Fibroblast of mammary gland (primary cell): ENCODE measurements around the gene ALDH8A1.

Experiments used
- DNase-seq: peaks from one replicate; pipeline ENCODE4 v3.0.0-alpha.2; 2010; ENCODE audit warnings: low read depth
- H3K4me3 ChIP-seq: 2 replicates; pipeline ENCODE4 v1.5.1; 2011; ENCODE audit warnings: low read depth, mild to moderate bottlenecking, low read length, moderate library complexity; ENCODE audit not compliant: control insufficient read depth
- TF ChIP-seq, protein P1 (sequence below): conservative IDR thresholded peaks from 2 replicates; pipeline ENCODE4 v1.5.1; 2011; ENCODE audit warnings: low read depth, low read length, inconsistent platforms; ENCODE audit not compliant: control insufficient read depth, insufficient read depth

Gene ALDH8A1

DNA sequence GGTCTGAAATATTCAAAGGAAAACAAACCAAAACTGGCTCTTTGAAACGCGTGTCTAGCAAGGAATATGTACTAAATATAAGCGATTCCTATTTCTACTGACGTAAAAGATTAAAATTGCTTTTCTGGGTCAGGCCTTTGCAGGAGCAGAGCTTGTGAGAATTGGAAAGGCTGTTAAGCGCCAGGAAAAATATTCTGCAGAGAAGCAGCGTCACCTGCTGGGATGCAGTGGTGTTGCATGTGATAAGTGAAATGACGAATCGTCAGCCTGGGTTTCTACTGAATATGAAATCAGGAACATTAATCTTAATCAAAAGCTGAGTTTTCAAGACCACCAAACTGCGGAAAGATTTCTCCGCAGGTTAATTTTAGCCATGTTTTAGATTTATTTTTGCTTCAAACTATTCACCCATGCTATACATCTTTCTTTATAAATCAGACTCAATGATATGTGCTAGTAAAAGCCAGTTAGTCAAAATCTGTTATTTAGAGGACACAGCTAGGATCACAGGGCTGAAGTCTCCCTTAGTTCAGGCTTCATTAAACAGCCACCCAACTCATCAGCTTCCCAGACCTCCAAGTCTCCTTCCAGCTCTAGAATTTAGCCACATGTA is 67.4 kb downstream of the ALDH8A1 start:
- no peak overlapping the region for H3K4me3 ChIP-seq
- DNase-seq: peak; percentile 90
- TF ChIP-seq, protein P1, sequence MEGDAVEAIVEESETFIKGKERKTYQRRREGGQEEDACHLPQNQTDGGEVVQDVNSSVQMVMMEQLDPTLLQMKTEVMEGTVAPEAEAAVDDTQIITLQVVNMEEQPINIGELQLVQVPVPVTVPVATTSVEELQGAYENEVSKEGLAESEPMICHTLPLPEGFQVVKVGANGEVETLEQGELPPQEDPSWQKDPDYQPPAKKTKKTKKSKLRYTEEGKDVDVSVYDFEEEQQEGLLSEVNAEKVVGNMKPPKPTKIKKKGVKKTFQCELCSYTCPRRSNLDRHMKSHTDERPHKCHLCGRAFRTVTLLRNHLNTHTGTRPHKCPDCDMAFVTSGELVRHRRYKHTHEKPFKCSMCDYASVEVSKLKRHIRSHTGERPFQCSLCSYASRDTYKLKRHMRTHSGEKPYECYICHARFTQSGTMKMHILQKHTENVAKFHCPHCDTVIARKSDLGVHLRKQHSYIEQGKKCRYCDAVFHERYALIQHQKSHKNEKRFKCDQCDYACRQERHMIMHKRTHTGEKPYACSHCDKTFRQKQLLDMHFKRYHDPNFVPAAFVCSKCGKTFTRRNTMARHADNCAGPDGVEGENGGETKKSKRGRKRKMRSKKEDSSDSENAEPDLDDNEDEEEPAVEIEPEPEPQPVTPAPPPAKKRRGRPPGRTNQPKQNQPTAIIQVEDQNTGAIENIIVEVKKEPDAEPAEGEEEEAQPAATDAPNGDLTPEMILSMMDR: peak; percentile 99

DNA sequence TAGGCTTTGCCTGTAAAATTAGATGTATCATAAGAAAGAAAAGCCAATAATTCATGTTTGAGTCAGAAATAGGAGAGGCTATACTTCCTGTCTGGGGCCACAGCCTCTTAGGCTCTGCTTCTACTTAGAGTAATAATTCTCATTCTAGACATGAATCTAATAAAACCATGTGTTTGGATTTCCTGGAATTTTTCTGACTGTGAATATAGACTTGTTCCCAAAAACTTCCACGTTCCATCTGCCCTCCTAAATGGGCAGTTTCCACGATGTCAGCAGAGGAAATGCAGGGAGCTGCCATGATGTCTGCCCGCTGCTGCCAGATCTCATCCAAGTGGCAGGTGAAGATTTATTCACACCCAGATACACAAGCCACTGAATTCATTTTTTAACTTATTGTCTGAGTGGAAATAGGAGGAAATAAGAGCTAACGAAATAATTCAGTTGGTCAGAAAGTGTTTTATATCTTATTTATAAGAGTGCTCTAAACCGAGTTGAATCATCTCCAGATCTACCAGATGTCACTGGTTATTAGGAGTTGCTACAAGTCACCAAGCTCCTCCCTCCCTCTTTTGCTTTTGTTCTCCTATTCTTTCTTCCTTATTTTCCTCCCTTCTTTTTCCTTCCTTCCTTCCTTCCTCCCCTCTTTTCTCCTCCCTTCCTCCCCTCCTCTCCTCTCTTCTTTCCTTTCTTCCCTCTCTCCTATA is 69.3 kb downstream of the ALDH8A1 start:
- no peak overlapping the region for H3K4me3 ChIP-seq
- DNase-seq: peak; percentile 72
- TF ChIP-seq, protein P1: no peak

DNA sequence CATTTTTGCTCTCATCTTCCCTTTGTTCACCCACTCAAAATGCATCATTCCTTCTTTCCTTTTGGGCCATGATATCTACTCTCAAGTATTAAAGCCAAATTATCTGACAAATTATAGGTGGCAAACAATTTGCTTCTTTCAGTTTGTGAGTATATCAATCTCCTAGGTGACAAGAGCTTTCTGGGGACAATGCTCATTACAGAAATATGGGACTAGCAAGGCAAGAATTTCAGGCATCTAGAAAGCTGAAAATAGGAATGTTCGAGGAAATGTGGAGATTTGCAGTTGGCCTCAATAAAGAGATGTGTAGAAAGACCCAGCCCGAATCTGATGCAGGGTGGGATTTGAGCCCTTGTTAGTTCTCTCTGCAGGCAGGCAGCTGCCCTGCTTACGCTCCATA is 71.8 kb downstream of the ALDH8A1 start:
- DNase-seq: no peak
- TF ChIP-seq, protein P1: no peak
- no peak overlapping the region for H3K4me3 ChIP-seq

DNA sequence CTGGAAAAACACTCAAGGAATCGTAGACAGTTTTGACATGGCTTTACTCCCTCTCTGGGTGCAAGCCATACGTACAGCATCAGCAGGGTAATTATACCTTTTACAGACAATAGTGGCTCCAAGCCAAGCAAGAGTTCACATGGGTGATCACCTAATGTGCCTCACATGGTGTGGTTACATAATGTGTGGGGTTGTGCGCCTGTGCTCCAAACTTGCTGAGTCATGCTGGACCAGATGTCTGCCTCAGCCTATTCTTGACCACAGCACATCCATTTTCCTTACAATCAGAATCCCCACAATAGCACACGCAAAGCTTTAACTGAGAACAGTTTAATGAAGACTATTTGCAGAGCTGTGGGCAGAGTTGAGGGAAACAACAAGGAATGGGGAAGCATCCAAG is 74.5 kb downstream of the ALDH8A1 start:
- no peak overlapping the region for H3K4me3 ChIP-seq
- TF ChIP-seq, protein P1: no peak
- DNase-seq: peak; percentile 74

DNA sequence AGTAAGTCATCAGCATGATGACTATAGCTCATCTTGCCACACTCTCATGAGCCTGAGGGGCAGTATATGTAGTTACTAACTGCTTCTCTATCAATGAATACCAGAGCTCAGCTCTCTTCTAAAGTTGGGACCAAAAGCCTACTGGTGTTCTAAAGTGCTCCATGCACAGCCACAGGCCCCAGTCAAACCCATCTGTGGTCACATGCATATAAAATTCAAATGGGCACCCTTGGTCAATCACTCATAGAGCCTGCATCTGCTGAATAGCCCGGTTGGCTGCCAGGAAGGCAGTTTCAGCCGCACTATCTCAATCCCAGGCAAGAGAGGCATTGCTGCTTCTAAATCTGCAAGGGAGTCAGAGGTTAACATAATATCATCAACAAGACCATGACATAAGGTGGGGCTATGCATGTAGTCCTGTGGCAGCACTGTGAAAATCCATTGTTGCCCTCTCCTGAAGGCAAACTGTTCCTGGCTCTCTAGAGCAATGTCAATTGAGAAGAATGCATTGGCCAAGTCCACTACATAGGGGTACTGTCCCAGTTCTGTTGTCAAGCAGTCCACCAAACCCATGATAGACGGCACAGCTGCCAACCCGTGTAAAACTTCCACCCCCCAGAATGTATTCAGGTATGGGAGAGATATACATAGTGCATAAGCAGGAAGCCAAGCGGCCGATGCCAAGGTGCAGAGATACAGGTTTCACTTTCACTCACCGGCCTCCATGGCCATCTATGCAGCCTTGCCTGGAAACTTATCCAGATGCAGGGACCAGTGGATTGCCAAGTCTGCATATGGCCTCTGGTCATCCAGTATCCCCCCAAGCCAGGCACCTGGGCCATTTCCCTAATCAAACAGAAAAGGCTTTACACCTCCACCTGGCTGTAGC is 76.2 kb downstream of the ALDH8A1 start:
- no peak for DNase-seq
- TF ChIP-seq, protein P1: no peak

DNA sequence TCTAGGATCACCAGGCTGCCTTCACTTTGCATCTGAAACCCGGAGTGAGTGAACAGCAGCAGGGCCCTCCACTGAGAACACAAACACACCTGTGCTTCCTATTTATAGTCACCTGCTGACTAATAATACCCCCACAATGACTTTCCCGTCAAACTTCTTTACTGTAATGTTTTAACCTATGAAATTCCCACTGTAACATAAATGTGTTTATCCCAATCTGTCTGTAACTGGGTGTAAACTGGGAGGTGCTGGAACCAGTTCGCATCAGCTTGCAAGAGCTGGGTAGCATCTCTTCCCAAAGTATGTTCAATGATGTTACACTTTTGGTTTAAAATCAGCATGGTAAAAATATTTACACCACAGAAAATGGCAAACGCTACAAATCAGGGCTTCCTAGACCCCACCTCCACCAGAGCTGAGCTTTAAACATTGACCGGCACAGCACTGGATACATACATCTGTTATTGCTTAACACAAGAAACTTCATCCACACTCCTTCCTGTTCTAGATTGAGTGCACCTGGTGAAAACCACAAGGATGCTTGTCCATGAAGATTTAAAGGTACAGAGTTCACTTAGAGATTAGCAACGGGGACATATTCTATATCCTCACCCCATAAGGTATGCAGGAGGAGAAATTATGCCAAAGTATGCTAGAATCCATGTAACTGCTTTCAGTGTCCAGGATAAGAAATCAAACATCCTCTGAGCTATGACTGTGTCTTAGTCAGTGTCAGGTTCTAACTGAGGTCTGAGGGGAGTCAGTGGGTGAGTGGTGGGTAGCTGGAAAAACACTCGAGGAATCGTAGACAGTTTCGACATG is 79.0 kb downstream of the ALDH8A1 start:
- peak; percentile 72 for DNase-seq
- no peak overlapping the region for H3K4me3 ChIP-seq
- TF ChIP-seq, protein P1: no peak

More for the DNA sequence above, 76.2 kb downstream of the ALDH8A1 start:
- H3K4me3 ChIP-seq: no peak overlapping the region
